ENCODE results near the gene ABHD2. TPM values are rescaled to one million over a fixed set of nuclear protein-coding genes. Genes with fewer than 3 reads are reported as not detected.
A peak's percentile ranks its signal among the peaks of the same experiment; 100 is the strongest.
"Not testable (repeated sequence)": the region's sequence is repeated elsewhere in the genome, so short reads cannot be mapped to it uniquely, and the experiment has no call there.

Gene ABHD2
- total RNA-seq, 1 donor from 2014 or later, result 32.3 TPM

GRCh38 chr15:89227425-89227824, 139.2 kb downstream of the ABHD2 start:
- Mint-ChIP-seq H3K27ac (ENCODE audit: unreplicated experiment) (no peak overlapping the region), H3K36me3 (ENCODE audit: low read depth, unreplicated experiment) (no peaks in the 10 kb centered on the region), H3K27me3 (ENCODE audit: unreplicated experiment) (no peaks in the 10 kb centered on the region), H3K4me3 (ENCODE audit: unreplicated experiment) (no peak overlapping the region), H3K9me3 (ENCODE audit: unreplicated experiment) (no peaks in the 10 kb centered on the region), H3K4me1 (ENCODE audit: unreplicated experiment) (no peaks in the 10 kb centered on the region)
- DNase-seq (ENCODE audit: low spot score), result no peak
- TF ChIP-seq, protein P1, sequence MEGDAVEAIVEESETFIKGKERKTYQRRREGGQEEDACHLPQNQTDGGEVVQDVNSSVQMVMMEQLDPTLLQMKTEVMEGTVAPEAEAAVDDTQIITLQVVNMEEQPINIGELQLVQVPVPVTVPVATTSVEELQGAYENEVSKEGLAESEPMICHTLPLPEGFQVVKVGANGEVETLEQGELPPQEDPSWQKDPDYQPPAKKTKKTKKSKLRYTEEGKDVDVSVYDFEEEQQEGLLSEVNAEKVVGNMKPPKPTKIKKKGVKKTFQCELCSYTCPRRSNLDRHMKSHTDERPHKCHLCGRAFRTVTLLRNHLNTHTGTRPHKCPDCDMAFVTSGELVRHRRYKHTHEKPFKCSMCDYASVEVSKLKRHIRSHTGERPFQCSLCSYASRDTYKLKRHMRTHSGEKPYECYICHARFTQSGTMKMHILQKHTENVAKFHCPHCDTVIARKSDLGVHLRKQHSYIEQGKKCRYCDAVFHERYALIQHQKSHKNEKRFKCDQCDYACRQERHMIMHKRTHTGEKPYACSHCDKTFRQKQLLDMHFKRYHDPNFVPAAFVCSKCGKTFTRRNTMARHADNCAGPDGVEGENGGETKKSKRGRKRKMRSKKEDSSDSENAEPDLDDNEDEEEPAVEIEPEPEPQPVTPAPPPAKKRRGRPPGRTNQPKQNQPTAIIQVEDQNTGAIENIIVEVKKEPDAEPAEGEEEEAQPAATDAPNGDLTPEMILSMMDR (IDR thresholded peaks at IDR 0.05; ENCODE audit: unreplicated experiment), result no peak

DNA sequence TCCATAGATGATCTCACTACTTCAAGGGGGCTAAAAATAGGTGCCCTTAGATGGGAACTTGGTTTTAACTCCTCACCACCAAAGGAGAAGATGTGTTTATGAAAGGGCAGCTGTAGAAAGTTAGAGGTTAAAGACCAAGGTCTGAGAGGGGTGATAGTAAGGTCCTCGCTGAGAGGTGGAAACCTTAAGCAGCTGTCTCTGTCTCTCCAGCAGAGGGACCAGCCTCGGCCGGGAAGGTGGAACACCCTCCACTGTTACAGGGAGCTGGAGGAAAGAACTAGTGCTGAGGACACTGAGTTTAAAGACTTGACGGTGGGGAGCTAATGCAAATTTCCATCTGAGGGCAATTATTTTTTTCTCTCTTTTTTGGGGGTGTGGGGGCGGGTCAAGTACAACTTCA, 142.0 kb downstream of the ABHD2 start:
- Mint-ChIP-seq H3K4me1 (ENCODE audit: unreplicated experiment) (no peaks in the 10 kb centered on the region), H3K9me3 (ENCODE audit: unreplicated experiment) (no peaks in the 10 kb centered on the region), H3K4me3 (ENCODE audit: unreplicated experiment) (no peak overlapping the region), H3K36me3 (ENCODE audit: low read depth, unreplicated experiment) (no peaks in the 10 kb centered on the region), H3K27ac (ENCODE audit: unreplicated experiment) (no peak overlapping the region), H3K27me3 (ENCODE audit: unreplicated experiment) (no peaks in the 10 kb centered on the region)
- TF ChIP-seq, protein P1 (IDR thresholded peaks at IDR 0.05; ENCODE audit: unreplicated experiment), result no peak
- no peak for DNase-seq (ENCODE audit: low spot score)

GRCh38 chr15:89231832-89232231, 143.6 kb downstream of the ABHD2 start:
- Mint-ChIP-seq H3K4me1 (ENCODE audit: unreplicated experiment) (no peaks in the 10 kb centered on the region), H3K27me3 (ENCODE audit: unreplicated experiment) (no peaks in the 10 kb centered on the region), H3K27ac (ENCODE audit: unreplicated experiment) (no peak overlapping the region), H3K9me3 (ENCODE audit: unreplicated experiment) (no peaks in the 10 kb centered on the region), H3K4me3 (ENCODE audit: unreplicated experiment) (no peak overlapping the region), H3K36me3 (ENCODE audit: low read depth, unreplicated experiment) (no peaks in the 10 kb centered on the region)
- TF ChIP-seq, protein P1 (IDR thresholded peaks at IDR 0.05; ENCODE audit: unreplicated experiment), result no peak
- no peak for DNase-seq (ENCODE audit: low spot score)

DNA sequence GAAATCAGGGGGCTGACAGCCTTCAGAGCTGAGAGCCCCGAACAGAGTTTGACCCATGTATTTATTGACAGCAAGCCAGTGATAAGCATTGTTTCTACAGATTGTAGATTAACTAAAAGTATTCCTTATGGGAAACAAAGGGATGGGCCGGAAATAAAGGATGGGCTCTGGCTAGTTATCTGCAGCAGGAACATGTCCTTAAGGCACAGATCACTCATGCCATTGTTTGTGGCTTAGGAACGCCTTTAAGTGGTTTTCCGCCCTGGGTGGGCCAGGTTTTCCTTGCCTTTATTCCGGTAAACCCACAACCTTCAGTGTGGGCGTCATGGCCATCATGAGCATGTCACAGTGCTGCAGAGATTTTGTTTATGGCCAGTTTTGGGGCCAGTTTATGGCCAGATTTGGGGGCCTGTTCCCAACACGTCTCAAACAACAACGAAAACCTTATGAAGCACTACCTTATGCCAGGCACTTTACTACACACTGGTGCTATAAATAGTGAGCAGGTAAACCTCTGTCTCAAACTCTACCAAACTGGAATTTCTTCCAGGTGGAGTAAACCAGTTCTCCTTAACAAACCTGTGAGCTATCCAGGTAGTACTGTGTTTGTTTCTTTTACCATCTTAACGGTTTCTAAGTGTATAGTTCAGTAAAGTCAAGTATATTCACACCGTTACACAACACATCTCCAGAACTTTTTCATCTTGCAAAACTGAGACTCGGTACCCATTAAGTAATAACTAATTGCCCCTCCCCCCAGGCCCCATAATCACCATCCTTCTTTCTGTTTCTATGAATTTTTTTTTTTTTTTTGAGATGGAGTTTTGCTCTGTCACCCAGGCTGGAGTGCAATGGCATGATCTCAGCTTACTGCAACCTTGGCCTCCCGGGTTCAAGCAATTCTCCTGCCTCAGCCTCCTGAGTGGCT, 151.9 kb downstream of the ABHD2 start:
- DNase-seq (ENCODE audit: low spot score); H3K4me3 Mint-ChIP-seq (ENCODE audit: unreplicated experiment); H3K27ac Mint-ChIP-seq (ENCODE audit: unreplicated experiment); H3K36me3 Mint-ChIP-seq (ENCODE audit: low read depth, unreplicated experiment); H3K9me3 Mint-ChIP-seq (ENCODE audit: unreplicated experiment): not testable (repeated sequence)
- Mint-ChIP-seq H3K27me3 (ENCODE audit: unreplicated experiment) (peaks cover 17% of the 10 kb centered on the region), H3K4me1 (ENCODE audit: unreplicated experiment) (peaks cover 10% of the 10 kb centered on the region)

DNA sequence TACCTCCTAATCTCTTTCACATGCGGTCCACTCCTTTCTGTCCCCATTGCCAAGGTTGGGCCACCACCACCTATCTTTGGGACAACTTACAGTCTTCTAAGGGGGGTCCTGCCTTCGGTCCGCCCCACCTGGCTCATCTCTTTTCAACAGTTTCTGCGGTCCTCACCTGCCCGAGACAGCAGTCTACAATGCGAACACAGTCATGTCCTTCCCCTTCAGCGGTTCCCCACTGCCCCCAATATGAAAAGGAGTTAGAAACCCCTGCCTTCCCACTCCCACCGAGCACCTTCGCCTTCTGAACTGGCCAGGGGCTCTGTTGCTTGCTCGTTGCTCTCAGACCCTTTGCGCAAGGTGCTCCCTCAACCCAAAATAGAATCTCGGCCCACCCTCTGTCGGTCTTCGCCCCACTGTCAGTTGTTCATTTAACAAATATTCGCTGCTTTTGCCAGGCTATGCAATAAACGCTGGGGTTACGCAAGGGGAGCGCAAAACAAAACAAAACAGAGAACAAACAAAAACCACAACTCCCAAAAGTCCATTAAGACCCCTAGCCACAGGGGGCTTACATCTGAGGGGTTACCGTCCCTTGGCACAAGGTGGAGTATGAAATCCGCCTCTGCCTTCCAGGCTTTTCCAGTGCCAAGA, 154.9 kb downstream of the ABHD2 start:
- H3K36me3 Mint-ChIP-seq (ENCODE audit: low read depth, unreplicated experiment), result peaks cover 4% of the 10 kb centered on the region

More for the DNA sequence above, 154.9 kb downstream of the ABHD2 start:
- Mint-ChIP-seq H3K27ac (ENCODE audit: unreplicated experiment) (no peak overlapping the region), H3K27me3 (ENCODE audit: unreplicated experiment) (peaks cover 17% of the 10 kb centered on the region), H3K4me1 (ENCODE audit: unreplicated experiment) (peaks cover 17% of the 10 kb centered on the region), H3K4me3 (ENCODE audit: unreplicated experiment) (peak overlapping the region; percentile 97), H3K9me3 (ENCODE audit: unreplicated experiment) (no peaks in the 10 kb centered on the region)
- no peak for DNase-seq (ENCODE audit: low spot score)
- TF ChIP-seq, protein P1 (IDR thresholded peaks at IDR 0.05; ENCODE audit: unreplicated experiment), result no peak

Measured in endothelial cell (in vitro differentiated cells).